Common myeloid progenitor, CD34-positive (primary cell): ENCODE results near the gene RB1.

Experiments used
- CTCF ChIA-PET: fragments of 350-600 bp; sonication (Branson Sonifier 250); formaldehyde crosslinking; loops from one replicate; lab custom pipeline; 2021; ENCODE audit warnings: antibody characterized with exemption; lab: Charles Lee
- POLR2A ChIA-PET: fragments of 350-600 bp; sonication (Branson Sonifier 250); formaldehyde crosslinking; loops from one replicate; lab custom pipeline; 2021; ENCODE audit warnings: antibody characterized with exemption; lab: Charles Lee
- DNase-seq, 3 donors: peaks; one replicate each; pipeline versions ENCODE4 v3.0.0 to v3.0.0-alpha.2; 2013
- H3K27ac ChIP-seq, 2 experiments: 1 replicate in 1 of 2; 2 replicates in 1 of 2; pipeline ENCODE4 v1.7.0; 2013; ENCODE audit warnings: inconsistent platforms in 2 of 2, low read length in 2 of 2, mild to moderate bottlenecking in 2 of 2, low read depth in 1 of 2, moderate library complexity in 1 of 2; ENCODE audit not compliant: severe bottlenecking in 2 of 2, insufficient read depth in 1 of 2, poor library complexity in 1 of 2
- H3K27me3 ChIP-seq, 5 experiments: replicated peaks in 2 of 5; 1 replicate in 3 of 5; 2 replicates in 2 of 5; pipeline versions ENCODE4 v1.6.1 to v1.7.0; 2013; ENCODE audit warnings: low read length in 4 of 5, mild to moderate bottlenecking in 2 of 5, moderate library complexity in 2 of 5, inconsistent platforms in 1 of 5; ENCODE audit not compliant: insufficient read depth in 5 of 5, control insufficient read depth in 4 of 5
- H3K36me3 ChIP-seq, 4 experiments: 1 replicate in 2 of 4; 2 replicates in 2 of 4; pipeline versions ENCODE4 v1.6.1 to v1.7.0; 2013; ENCODE audit warnings: low read length in 3 of 4, control low read depth in 1 of 4, mild to moderate bottlenecking in 1 of 4; ENCODE audit not compliant: control insufficient read depth in 4 of 4, insufficient read depth in 4 of 4
- H3K4me1 ChIP-seq, 4 experiments: 1 replicate in 3 of 4; 2 replicates in 1 of 4; pipeline versions ENCODE4 v1.6.1 to v1.7.1; 2013; ENCODE audit warnings: low read length in 3 of 4, mild to moderate bottlenecking in 3 of 4, control low read depth in 1 of 4, inconsistent platforms in 1 of 4, moderate library complexity in 1 of 4; ENCODE audit not compliant: control insufficient read depth in 4 of 4, insufficient read depth in 4 of 4; ENCODE audit errors: control extremely low read depth in 1 of 4
- H3K4me3 ChIP-seq, 7 experiments: 1 replicate in 4 of 7; 2 replicates in 3 of 7; pipeline versions ENCODE4 v1.5.1 to v1.7.0; 2013; ENCODE audit warnings: mild to moderate bottlenecking in 7 of 7, low read length in 6 of 7, moderate library complexity in 6 of 7, inconsistent platforms in 2 of 7, low read depth in 2 of 7, control low read depth in 1 of 7; ENCODE audit not compliant: insufficient read depth in 4 of 7, control insufficient read depth in 1 of 7; ENCODE audit errors: extremely low read depth in 1 of 7
- H3K9me3 ChIP-seq, 5 experiments: 1 replicate in 4 of 5; 2 replicates in 1 of 5; pipeline versions ENCODE4 v1.6.1 to v1.7.1; 2013; ENCODE audit warnings: low read length in 4 of 5, mild to moderate bottlenecking in 2 of 5, inconsistent platforms in 1 of 5, low read depth in 1 of 5, moderate library complexity in 1 of 5; ENCODE audit not compliant: control insufficient read depth in 4 of 5, insufficient read depth in 2 of 5; ENCODE audit errors: control extremely low read depth in 1 of 5
- WGBS: methylation state at CpG from one replicate; pipeline ENCODE4 v1.1.5; 2013; ENCODE audit not compliant: insufficient coverage; 5-methylcytosine and 5-hydroxymethylcytosine counted together

The RB1 gene

DNA sequence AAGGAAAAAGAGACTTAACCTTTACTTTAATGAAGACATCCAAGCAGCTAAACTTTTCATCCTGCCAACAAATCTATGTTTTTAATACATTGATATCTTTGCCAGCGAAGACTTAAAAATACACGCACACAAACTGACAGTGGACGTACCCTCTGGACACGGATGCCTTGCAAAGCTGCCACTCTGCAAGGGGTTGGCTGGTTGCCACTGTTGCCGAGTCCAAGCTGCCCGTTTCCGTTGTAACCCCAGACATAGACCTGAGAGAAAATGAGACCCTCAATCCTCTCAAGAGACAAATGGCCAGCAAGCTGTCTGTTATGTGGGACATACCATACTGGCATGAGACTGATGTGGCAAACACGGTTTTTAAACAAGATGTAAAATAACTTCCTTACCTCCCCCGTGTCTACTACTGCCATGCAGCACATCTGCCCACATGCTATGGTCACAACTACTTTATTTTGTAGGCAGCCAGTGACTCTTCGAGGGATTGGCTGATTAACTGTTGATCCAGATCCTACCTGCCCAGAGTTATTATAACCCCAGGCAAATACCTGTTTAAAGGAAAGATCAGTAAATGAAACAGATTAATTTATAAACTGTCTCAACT is 208.2 kb downstream of the RB1 start:
- 100% methylated on average over 8 of the region's 10 CpGs for WGBS
- POLR2A ChIA-PET = no interaction called here
- peaks cover 0 to 23% (median 6%) of the 10 kb centered on the region in 5 experiments for H3K27me3 ChIP-seq

DNA sequence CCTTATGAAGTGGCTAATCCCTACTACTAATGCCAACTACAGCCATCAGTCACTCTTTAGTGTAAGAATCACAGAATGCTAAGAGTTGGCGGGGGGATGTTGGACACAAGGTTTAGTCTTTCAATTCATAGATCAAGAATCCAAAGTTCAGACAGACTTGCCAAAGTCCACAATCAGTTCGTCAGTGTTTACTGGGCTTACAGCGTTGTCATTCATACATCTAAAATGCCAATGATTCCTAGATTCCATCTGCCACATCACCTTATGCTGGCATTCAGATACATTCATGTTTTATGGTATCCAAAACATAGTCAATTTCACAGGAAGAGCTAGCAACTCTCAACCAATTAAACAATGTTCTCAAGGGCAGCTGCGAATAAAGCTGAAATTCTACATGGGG is 211.2 kb downstream of the RB1 start:
- peaks cover 0 to 15% (median under 1%) of the 10 kb centered on the region in 4 experiments for H3K4me1 ChIP-seq
- H3K4me3 ChIP-seq = no peak overlapping the region
- ChIA-PET POLR2A (no interaction called here), CTCF (interaction anchor here (1.6 kb wide), 1 partner anchor 9 kb away, joined by 4 read pairs; no protein-coding TSS in a partner anchor)
- no peak overlapping the region for H3K27ac ChIP-seq
- no peaks in the 10 kb centered on the region for H3K9me3 ChIP-seq
- WGBS = 100% methylated on average over 2 of the region's 4 CpGs
- peaks cover 0 to 8% (median 0%) of the 10 kb centered on the region in 5 experiments for H3K27me3 ChIP-seq
- no peak for DNase-seq
- H3K36me3 ChIP-seq = peaks cover 3 to 25% (median 3%) of the 10 kb centered on the region in 4 experiments

More for the DNA sequence above, 208.2 kb downstream of the RB1 start:
- peaks cover 0 to 10% (median 3%) of the 10 kb centered on the region in 4 experiments for H3K36me3 ChIP-seq
- CTCF ChIA-PET = interaction anchor here (1.1 to 1.7 kb wide), 2 partner anchors 11 to 13 kb away, joined by 3 to 4 read pairs; no protein-coding TSS in a partner anchor
- no peak for DNase-seq
- no peak overlapping the region for H3K27ac ChIP-seq
- H3K4me1 ChIP-seq = peaks cover 1 to 25% (median 5%) of the 10 kb centered on the region in 4 experiments
- H3K9me3 ChIP-seq = no peaks in the 10 kb centered on the region
- H3K4me3 ChIP-seq = no peak overlapping the region

DNA sequence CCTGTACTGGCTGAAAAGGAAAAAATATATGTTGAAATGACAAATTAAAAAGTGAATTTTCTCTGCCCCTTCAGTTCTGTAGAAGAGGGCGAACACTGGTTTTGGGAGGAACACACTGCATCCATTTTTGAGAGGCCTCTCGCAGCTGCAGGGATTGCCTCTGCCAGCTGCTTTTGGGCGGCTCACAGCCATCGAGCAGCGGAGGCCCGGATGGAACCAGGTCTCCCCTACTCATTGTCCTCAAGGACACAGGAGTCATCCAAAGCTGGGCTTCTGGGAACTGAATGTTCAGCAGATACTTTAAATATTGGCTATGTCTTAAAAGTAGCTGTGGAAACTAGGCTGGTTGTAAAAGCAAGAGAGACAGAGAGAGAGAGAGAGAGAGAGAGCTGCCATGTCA is 212.2 kb downstream of the RB1 start:
- ChIA-PET CTCF (interaction anchor here (1.6 kb wide), 1 partner anchor 10 kb away, joined by 4 read pairs; no protein-coding TSS in a partner anchor), POLR2A (no interaction called here)
- Histone ChIP-seq H3K9me3 (no peaks in the 10 kb centered on the region), H3K4me3 (no peak overlapping the region), H3K4me1 (peaks cover 0 to 5% (median under 1%) of the 10 kb centered on the region in 4 experiments), H3K27ac (no peak overlapping the region), H3K36me3 (peaks cover 3 to 25% (median 3%) of the 10 kb centered on the region in 4 experiments), H3K27me3 (peaks cover 0 to 5% (median 0%) of the 10 kb centered on the region in 5 experiments)
- no peak for DNase-seq
- WGBS = 98% methylated on average over 4 of the region's 6 CpGs

DNA sequence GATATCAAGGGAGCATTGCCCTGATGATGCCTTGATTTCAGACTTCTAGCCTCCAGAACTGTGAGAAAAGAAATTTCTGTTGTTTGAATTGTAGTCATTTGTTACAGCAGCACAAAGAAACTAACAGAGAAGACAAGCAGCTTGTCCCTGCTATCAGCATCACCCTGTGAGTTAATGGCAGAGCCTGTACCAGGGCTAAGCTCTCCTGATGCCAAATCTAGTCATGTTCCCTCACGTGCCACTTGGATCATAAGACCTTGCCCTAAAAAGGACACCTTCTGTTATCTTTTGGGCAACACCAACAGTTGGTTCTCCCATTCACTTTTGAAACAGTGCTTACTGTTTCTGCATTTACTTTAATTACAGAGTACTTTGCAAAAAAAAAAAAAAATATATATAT is 214.5 kb downstream of the RB1 start:
- ChIA-PET POLR2A (no interaction called here), CTCF (interaction anchor here (1.1 to 1.2 kb wide), 2 partner anchors 11 to 16 kb away, joined by 3 read pairs; no protein-coding TSS in a partner anchor)
- Histone ChIP-seq H3K4me1 (no peaks in the 10 kb centered on the region), H3K9me3 (no peaks in the 10 kb centered on the region), H3K4me3 (no peak overlapping the region), H3K27ac (no peak overlapping the region), H3K36me3 (peaks cover 0 to 15% (median 3%) of the 10 kb centered on the region in 4 experiments), H3K27me3 (peaks cover 0 to 1% (median 0%) of the 10 kb centered on the region in 5 experiments)
- DNase-seq = no peak
- WGBS = 100% methylated on average over 1 of the region's 1 CpG

DNA sequence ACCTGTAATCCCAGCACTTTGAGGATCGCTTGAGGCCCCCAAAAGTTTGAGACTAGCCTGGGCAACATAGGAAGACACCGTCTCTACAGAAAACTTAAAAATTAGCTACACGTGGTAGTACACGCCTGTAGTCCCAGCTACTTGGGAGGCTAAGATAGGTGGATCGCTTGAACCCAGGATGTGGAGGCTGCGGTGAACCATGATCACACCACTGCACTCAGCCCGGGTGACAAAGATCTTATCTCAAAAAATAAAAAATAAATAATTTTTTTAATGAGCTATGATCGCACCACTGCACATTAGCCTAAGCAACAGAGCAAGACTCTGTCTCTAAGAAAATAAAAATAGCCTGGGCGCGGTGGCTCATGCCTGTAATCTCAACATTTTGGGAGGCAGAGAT is 222.7 kb downstream of the RB1 start:
- ChIA-PET POLR2A (no interaction called here), CTCF (no interaction called here)

DNA sequence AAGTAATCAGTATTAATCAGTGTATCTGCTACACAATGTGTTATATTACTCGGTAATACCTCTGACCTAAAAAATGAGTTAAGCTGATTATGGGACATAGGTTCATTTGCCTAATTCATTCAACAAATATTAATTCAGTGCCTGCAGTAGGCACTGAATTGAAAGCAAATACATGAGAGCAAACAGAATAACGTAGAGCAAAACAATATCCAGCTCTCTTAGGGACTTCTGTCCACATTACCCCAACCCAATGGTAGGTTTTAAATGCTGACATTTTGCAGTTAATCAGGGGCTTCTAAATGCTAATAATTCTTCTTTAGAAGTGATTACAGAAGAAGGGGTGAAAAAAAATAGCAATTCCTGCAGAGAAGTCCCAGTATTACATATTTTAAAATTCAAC is 224.4 kb downstream of the RB1 start:
- POLR2A ChIA-PET = no interaction called here
- Histone ChIP-seq H3K27ac (no peak overlapping the region), H3K4me1 (peaks cover 0 to 27% (median 6%) of the 10 kb centered on the region in 4 experiments), H3K36me3 (no peaks in the 10 kb centered on the region), H3K9me3 (no peaks in the 10 kb centered on the region), H3K27me3 (no peaks in the 10 kb centered on the region), H3K4me3 (no peak overlapping the region)
- no CpG with 5 or more reads among the region's 2 CpGs for WGBS
- no peak for DNase-seq
- CTCF ChIA-PET = interaction anchor here (1.0 to 1.4 kb wide), 3 partner anchors 14 to 52 kb away, joined by 3 to 4 read pairs (median 4); no protein-coding TSS in a partner anchor

More for the DNA sequence above, 222.7 kb downstream of the RB1 start:
- WGBS = 99% methylated on average over 8 of the region's 10 CpGs
- no peak overlapping the region for H3K27ac ChIP-seq
- H3K4me3 ChIP-seq = no peak overlapping the region
- H3K27me3 ChIP-seq = no peaks in the 10 kb centered on the region
- H3K4me1 ChIP-seq = peaks cover 0 to 17% (median under 1%) of the 10 kb centered on the region in 4 experiments
- H3K36me3 ChIP-seq = no peaks in the 10 kb centered on the region
- DNase-seq = no peak
- H3K9me3 ChIP-seq = no peaks in the 10 kb centered on the region

DNA sequence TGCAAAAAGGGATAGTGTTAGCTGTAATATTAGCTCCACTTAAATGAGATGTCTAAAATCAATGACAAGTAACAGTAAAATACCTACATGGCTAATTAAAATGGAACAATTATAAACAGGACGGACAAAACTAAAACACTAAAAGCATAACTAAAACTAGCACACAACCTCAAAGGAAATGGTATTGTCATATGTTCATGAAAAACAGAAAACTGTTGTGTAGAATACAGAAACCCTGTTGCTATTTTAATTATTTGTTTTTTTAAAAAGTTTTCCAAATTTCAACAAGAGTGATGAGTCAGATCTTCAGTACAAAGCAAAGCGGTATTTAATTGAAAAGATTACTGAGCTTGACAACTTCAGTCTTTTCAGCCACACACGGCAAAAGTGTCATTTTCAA is 225.2 kb downstream of the RB1 start:
- CTCF ChIA-PET = interaction anchor here (1.0 to 1.4 kb wide), 5 partner anchors 11 to 54 kb away, joined by 3 to 4 read pairs (median 3); no protein-coding TSS in a partner anchor
- POLR2A ChIA-PET = no interaction called here
- no peak for DNase-seq
- Histone ChIP-seq H3K4me1 (peaks cover 2 to 34% (median 12%) of the 10 kb centered on the region in 4 experiments), H3K36me3 (no peaks in the 10 kb centered on the region), H3K9me3 (no peaks in the 10 kb centered on the region), H3K27me3 (no peaks in the 10 kb centered on the region), H3K4me3 (no peak overlapping the region), H3K27ac (no peak overlapping the region)
- WGBS = no CpG with 5 or more reads among the region's 3 CpGs
